ENCODE measurements around the gene CETP. TPM values are rescaled to one million over a fixed set of nuclear protein-coding genes. Genes with fewer than 3 reads are reported as not detected.

The CETP gene
- total and polyA plus RNA-seq, 2 of the 13 experiments (the other 11 are each of a cell fraction or from before 2014, with no cell fraction given), result 0.31 to 9.8 TPM

GRCh38 chr16:57009643-57010170 lies 48.0 kb downstream of the CETP start:
- no peak overlapping the region for H3K4me3 ChIP-seq (replicated peaks in 1 of 3; ENCODE audit: insufficient read depth in 1 of 3, low read depth in 2 of 3, low read length in 3 of 3)
- H3K79me2 ChIP-seq (ENCODE audit: insufficient read depth, low read length), result no peaks in the 10 kb centered on the region
- no peaks in the 10 kb centered on the region for H3K36me3 ChIP-seq (replicated peaks in 1 of 2; ENCODE audit: control insufficient read depth in 1 of 2, insufficient read depth in 2 of 2, low read length in 2 of 2)
- FAIRE-seq, result no peak
- 44% methylated on average over 2 of the region's 2 CpGs for WGBS (ENCODE audit: low lambda C conversion rate)
- no peak overlapping the region for H3K27ac ChIP-seq (ENCODE audit: extremely low read length, insufficient read depth, low read length)
- H3K4me2 ChIP-seq (ENCODE audit: low read depth, low read length), result no peak overlapping the region
- H4K20me1 ChIP-seq (ENCODE audit: insufficient read depth, low read length), result no peaks in the 10 kb centered on the region
- H3K27me3 ChIP-seq (ENCODE audit: control insufficient read depth in 1 of 2, insufficient read depth in 2 of 2, low read length in 2 of 2), result no peaks in the 10 kb centered on the region
- no peak for DNase-seq (ENCODE audit: low spot score)
- H3K4me1 ChIP-seq (ENCODE audit: insufficient read depth, low read length), result peaks cover 20% of the 10 kb centered on the region
- in situ Hi-C loops (cut with HindIII; ENCODE audit: extremely low pct_ligation_motif_present, low pct_unique_long_range_greater_than_20kb) (no loop called here), intact Hi-C loops (cut with micrococcal nuclease; ENCODE audit: unreplicated experiment) (no loop called here)
- no peak for TF ChIP-seq ZNF501 (CRISPR knock-in tag; IDR thresholded peaks at IDR 0.05)
- TF ChIP-seq ZBED4 (CRISPR knock-in tag; IDR thresholded peaks at IDR 0.05; ENCODE audit: borderline replicate concordance), result no peak
- TF ChIP-seq ZBTB8A (CRISPR knock-in tag; IDR thresholded peaks at IDR 0.05; ENCODE audit: borderline replicate concordance, low read depth), result no peak
- POLR2A ChIA-PET, result no interaction called here
- H3K9ac ChIP-seq (ENCODE audit: insufficient read depth, low read depth, low read length), result no peak overlapping the region
- CTCF ChIA-PET (ENCODE audit: low intra/inter-chr PET ratio, low total read pairs), result no interaction called here
- ATAC-seq, result no peak
- no TSS peak for BruUV-seq (replicated peaks)
- no peaks in the 10 kb centered on the region for H3K9me3 ChIP-seq (ENCODE audit: low read length)
- no peak overlapping the region for H2AFZ ChIP-seq (ENCODE audit: low read length)

GRCh38 chr16:57012353-57012752 lies 50.6 kb downstream of the CETP start:
- DNase-seq (ENCODE audit: low spot score) (no peak), FAIRE-seq (no peak), ATAC-seq (no peak)
- Histone ChIP-seq H3K27me3 (ENCODE audit: control insufficient read depth in 1 of 2, insufficient read depth in 2 of 2, low read length in 2 of 2) (no peaks in the 10 kb centered on the region), H2AFZ (ENCODE audit: low read length) (no peak overlapping the region), H3K4me2 (ENCODE audit: low read depth, low read length) (no peak overlapping the region), H3K36me3 (replicated peaks in 1 of 2; ENCODE audit: control insufficient read depth in 1 of 2, insufficient read depth in 2 of 2, low read length in 2 of 2) (no peaks in the 10 kb centered on the region), H3K9me3 (ENCODE audit: low read length) (no peaks in the 10 kb centered on the region), H3K4me1 (ENCODE audit: insufficient read depth, low read length) (peaks cover 8% of the 10 kb centered on the region), H4K20me1 (ENCODE audit: insufficient read depth, low read length) (no peaks in the 10 kb centered on the region), H3K27ac (ENCODE audit: extremely low read length, insufficient read depth, low read length) (no peak overlapping the region), H3K79me2 (ENCODE audit: insufficient read depth, low read length) (no peaks in the 10 kb centered on the region), H3K4me3 (replicated peaks in 1 of 3; ENCODE audit: insufficient read depth in 1 of 3, low read depth in 2 of 3, low read length in 3 of 3) (no peak overlapping the region), H3K9ac (ENCODE audit: insufficient read depth, low read depth, low read length) (no peak overlapping the region)
- WGBS (ENCODE audit: low lambda C conversion rate), result 72% methylated on average over 13 of the region's 13 CpGs
- POLR2A ChIA-PET, result no interaction called here
- intact Hi-C loops (cut with micrococcal nuclease; ENCODE audit: unreplicated experiment), result no loop called here
- CTCF ChIA-PET (ENCODE audit: low intra/inter-chr PET ratio, low total read pairs), result no interaction called here
- BruUV-seq (replicated peaks), result no TSS peak
- in situ Hi-C loops (cut with HindIII; ENCODE audit: extremely low pct_ligation_motif_present, low pct_unique_long_range_greater_than_20kb), result no loop called here
- TF ChIP-seq NR2F1 (CRISPR knock-in tag; IDR thresholded peaks at IDR 0.05) (no peak), AHDC1 (CRISPR knock-in tag; IDR thresholded peaks at IDR 0.05; ENCODE audit: borderline replicate concordance) (no peak), SMAD9 (CRISPR knock-in tag; IDR thresholded peaks at IDR 0.05) (no peak), GATAD2A (CRISPR knock-in tag; IDR thresholded peaks at IDR 0.05) (no peak), MAFG (CRISPR knock-in tag; IDR thresholded peaks at IDR 0.05) (no peak)
